ENCODE data around the gene ENTREP3. TPM values are rescaled to one million over a fixed set of nuclear protein-coding genes. Genes with fewer than 3 reads are reported as not detected.

Gene ENTREP3
- total and polyA plus RNA-seq, 2 donors (not counting 3 experiments of a cell fraction or from before 2014, with no cell fraction given), result 27.4 to 62.7 TPM

DNA sequence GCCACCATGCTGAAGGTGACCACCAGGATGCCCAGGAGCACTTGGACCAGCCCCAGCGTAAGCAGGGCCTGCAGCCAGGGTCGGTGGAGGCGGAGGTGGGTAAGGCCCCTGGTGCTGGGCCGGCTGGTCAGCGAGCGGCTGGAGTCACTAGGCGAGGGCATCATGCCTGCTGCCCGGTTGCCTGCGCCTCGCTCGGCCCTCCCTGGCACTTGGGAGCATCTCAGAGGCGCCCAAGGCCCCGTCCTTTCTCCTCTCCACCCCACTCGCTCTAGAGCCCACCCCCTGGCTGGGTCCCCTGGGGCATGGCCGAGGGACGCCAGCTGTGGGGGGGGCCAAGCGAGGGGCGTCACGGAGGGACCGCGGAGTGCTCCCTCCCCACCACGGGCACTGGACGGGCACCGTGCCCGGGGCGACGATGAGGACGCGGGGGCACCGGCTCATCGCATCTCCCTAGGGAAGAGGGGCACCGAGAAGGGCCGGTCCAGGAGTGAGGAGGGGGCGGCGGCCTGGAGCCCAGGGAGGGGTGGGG lies 505 bp downstream of the ENTREP3 start:
- intact Hi-C loops (cut with micrococcal nuclease), result loop anchor here (2.0 to 10.0 kb wide), 2 partner anchors 18 to 310 kb away; partner anchors contain the start of genes ASH1L and CLK2
- H3K4me3 ChIP-seq (replicated peaks in 1 of 3; ENCODE audit: insufficient read depth in 1 of 3, low read depth in 1 of 3, low read length in 3 of 3), result peak overlapping the region; percentile 29 to 77 (median 57)
- peaks cover 29% of the 10 kb centered on the region for H3K4me1 ChIP-seq (ENCODE audit: control insufficient read depth, extremely low read depth, insufficient read depth, low read length)
- peak overlapping the region; percentile 77 for H3K9ac ChIP-seq (replicated peaks; ENCODE audit: extremely low read depth, insufficient read depth, low read length)
- H3K4me2 ChIP-seq (ENCODE audit: insufficient read depth, low read length), result peak overlapping the region; percentile 76
- no peak for TF ChIP-seq FOS (IDR thresholded peaks at IDR 0.05; ENCODE audit: borderline replicate concordance, insufficient read depth, low read length)
- TF ChIP-seq, protein P1, sequence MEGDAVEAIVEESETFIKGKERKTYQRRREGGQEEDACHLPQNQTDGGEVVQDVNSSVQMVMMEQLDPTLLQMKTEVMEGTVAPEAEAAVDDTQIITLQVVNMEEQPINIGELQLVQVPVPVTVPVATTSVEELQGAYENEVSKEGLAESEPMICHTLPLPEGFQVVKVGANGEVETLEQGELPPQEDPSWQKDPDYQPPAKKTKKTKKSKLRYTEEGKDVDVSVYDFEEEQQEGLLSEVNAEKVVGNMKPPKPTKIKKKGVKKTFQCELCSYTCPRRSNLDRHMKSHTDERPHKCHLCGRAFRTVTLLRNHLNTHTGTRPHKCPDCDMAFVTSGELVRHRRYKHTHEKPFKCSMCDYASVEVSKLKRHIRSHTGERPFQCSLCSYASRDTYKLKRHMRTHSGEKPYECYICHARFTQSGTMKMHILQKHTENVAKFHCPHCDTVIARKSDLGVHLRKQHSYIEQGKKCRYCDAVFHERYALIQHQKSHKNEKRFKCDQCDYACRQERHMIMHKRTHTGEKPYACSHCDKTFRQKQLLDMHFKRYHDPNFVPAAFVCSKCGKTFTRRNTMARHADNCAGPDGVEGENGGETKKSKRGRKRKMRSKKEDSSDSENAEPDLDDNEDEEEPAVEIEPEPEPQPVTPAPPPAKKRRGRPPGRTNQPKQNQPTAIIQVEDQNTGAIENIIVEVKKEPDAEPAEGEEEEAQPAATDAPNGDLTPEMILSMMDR (IDR thresholded peaks at IDR 0.05; ENCODE audit: extremely low read depth in 1 of 2, insufficient read depth in 1 of 2, low read depth in 1 of 2, low read length in 2 of 2), result peak in 1 of 2 donors; percentile 6
- H2AFZ ChIP-seq (ENCODE audit: low read depth, low read length), result peak overlapping the region; percentile 80
- BruUV-seq (replicated peaks), result TSS peak; percentile 40
- FAIRE-seq (peak; percentile 42), DNase-seq (ENCODE audit: low read depth, low spot score) (peak; percentile 31)
- no peaks in the 10 kb centered on the region for H3K27me3 ChIP-seq (ENCODE audit: control insufficient read depth in 2 of 2, insufficient read depth in 2 of 2, low read length in 2 of 2)
- ChIA-PET POLR2A (interaction anchor here (0.5 kb wide), 1 partner anchor 69 kb away, joined by 4 read pairs; no protein-coding TSS in a partner anchor), CTCF (no interaction called here)
- H3K79me2 ChIP-seq (ENCODE audit: control insufficient read depth, insufficient read depth, low read length), result peaks cover 9% of the 10 kb centered on the region
- no peaks in the 10 kb centered on the region for H3K9me1 ChIP-seq (replicated peaks; ENCODE audit: control insufficient read depth, extremely low read depth, insufficient read depth, low read length)
- no peaks in the 10 kb centered on the region for H3K9me3 ChIP-seq (replicated peaks; ENCODE audit: control insufficient read depth, insufficient read depth, low read length)
- peaks cover 3 to 9% of the 10 kb centered on the region in 2 experiments for H3K36me3 ChIP-seq (ENCODE audit: control insufficient read depth in 2 of 2, extremely low read depth in 1 of 2, insufficient read depth in 2 of 2, low read length in 2 of 2)
- H4K20me1 ChIP-seq (replicated peaks; ENCODE audit: control insufficient read depth, extremely low read depth, insufficient read depth, low read length), result no peaks in the 10 kb centered on the region
- peak overlapping the region; percentile 19 for H3K27ac ChIP-seq (ENCODE audit: insufficient read depth, low read depth, low read length)
- dilution Hi-C loops (cut with MboI; ENCODE audit: extremely low pct_ligation_motif_present, low sequenced_read_pairs), result no loop called here

DNA sequence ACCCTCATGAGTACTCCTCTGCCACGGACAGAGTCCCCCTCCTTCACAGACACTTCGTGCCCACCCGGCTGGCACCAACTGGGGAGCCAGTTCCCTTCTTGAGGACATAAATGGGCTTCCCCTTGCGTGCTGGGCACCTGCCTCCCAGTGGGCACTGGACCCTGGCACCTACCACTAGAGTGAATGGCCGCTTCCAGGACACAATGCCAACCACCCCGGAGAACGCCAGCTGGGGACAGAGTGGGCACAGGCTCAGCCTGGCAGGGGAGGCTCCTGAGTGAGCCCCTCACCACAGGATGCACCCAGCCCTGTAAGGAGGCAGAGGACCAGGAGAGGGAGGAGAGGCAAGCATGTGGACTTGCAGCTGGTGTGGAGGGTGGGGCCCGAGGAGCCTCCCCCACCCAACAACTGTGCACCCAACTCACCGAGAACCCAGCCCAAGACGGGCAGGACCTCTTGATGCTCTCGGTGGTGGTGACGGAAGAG lies 1.0 kb downstream of the ENTREP3 start:
- CTCF ChIA-PET, result no interaction called here
- dilution Hi-C loops (cut with MboI; ENCODE audit: extremely low pct_ligation_motif_present, low sequenced_read_pairs), result no loop called here

More for the DNA sequence above, 1.0 kb downstream of the ENTREP3 start:
- intact Hi-C loops (cut with micrococcal nuclease), result loop anchor here (2.0 to 10.0 kb wide), 2 partner anchors 19 to 311 kb away; partner anchors contain the start of genes ASH1L and CLK2
- Histone ChIP-seq H2AFZ (ENCODE audit: low read depth, low read length) (peak overlapping the region; percentile 80), H3K9me1 (replicated peaks; ENCODE audit: control insufficient read depth, extremely low read depth, insufficient read depth, low read length) (no peaks in the 10 kb centered on the region), H3K27ac (ENCODE audit: insufficient read depth, low read depth, low read length) (no peak overlapping the region), H3K27me3 (ENCODE audit: control insufficient read depth in 2 of 2, insufficient read depth in 2 of 2, low read length in 2 of 2) (no peaks in the 10 kb centered on the region), H3K9ac (replicated peaks; ENCODE audit: extremely low read depth, insufficient read depth, low read length) (peak overlapping the region; percentile 77), H3K79me2 (ENCODE audit: control insufficient read depth, insufficient read depth, low read length) (peaks cover 9% of the 10 kb centered on the region), H3K4me3 (replicated peaks in 1 of 3; ENCODE audit: insufficient read depth in 1 of 3, low read depth in 1 of 3, low read length in 3 of 3) (peak overlapping the region; percentile 29 to 77 (median 57)), H3K4me1 (ENCODE audit: control insufficient read depth, extremely low read depth, insufficient read depth, low read length) (peaks cover 29% of the 10 kb centered on the region), H3K36me3 (ENCODE audit: control insufficient read depth in 2 of 2, extremely low read depth in 1 of 2, insufficient read depth in 2 of 2, low read length in 2 of 2) (peaks cover 3 to 8% of the 10 kb centered on the region in 2 experiments), H4K20me1 (replicated peaks; ENCODE audit: control insufficient read depth, extremely low read depth, insufficient read depth, low read length) (no peaks in the 10 kb centered on the region), H3K4me2 (ENCODE audit: insufficient read depth, low read length) (peak overlapping the region; percentile 76), H3K9me3 (replicated peaks; ENCODE audit: control insufficient read depth, insufficient read depth, low read length) (no peaks in the 10 kb centered on the region)
- DNase-seq (ENCODE audit: low read depth, low spot score) (no peak), FAIRE-seq (peak; percentile 42)
- TF ChIP-seq POLR2AphosphoS5 (IDR thresholded peaks at IDR 0.05; ENCODE audit: insufficient read depth, low read depth, low read length) (no peak), FOS (IDR thresholded peaks at IDR 0.05; ENCODE audit: borderline replicate concordance, insufficient read depth, low read length) (no peak), POLR2A (IDR thresholded peaks at IDR 0.05; ENCODE audit: low read depth, low read length) (no peak), GATA2 (IDR thresholded peaks at IDR 0.05; ENCODE audit: insufficient read depth, insufficient read length, low read depth, low read length) (no peak), JUN (IDR thresholded peaks at IDR 0.05; ENCODE audit: borderline replicate concordance, insufficient read depth, insufficient read length, low read depth) (no peak), EZH2 (IDR thresholded peaks at IDR 0.05; ENCODE audit: borderline replicate concordance, low read depth, low read length, severe bottlenecking) (no peak), MYC (IDR thresholded peaks at IDR 0.05; ENCODE audit: low read depth, low read length) (no peak)
- TF ChIP-seq, protein P2, sequence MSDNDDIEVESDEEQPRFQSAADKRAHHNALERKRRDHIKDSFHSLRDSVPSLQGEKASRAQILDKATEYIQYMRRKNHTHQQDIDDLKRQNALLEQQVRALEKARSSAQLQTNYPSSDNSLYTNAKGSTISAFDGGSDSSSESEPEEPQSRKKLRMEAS (IDR thresholded peaks at IDR 0.05; ENCODE audit: insufficient read depth, insufficient read length), result no peak
- TF ChIP-seq, protein P1 (IDR thresholded peaks at IDR 0.05; ENCODE audit: extremely low read depth in 1 of 2, insufficient read depth in 1 of 2, low read depth in 1 of 2, low read length in 2 of 2), result no peak
- POLR2A ChIA-PET, result no interaction called here
- no TSS peak for BruUV-seq (replicated peaks)

Data from endothelial cell of umbilical vein (primary cell).